ENCODE data around the gene SCUBE3. TPM values are rescaled to one million over a fixed set of nuclear protein-coding genes. Genes with fewer than 3 reads are reported as not detected.

The SCUBE3 gene
- total RNA-seq, result 2.8 TPM

DNA sequence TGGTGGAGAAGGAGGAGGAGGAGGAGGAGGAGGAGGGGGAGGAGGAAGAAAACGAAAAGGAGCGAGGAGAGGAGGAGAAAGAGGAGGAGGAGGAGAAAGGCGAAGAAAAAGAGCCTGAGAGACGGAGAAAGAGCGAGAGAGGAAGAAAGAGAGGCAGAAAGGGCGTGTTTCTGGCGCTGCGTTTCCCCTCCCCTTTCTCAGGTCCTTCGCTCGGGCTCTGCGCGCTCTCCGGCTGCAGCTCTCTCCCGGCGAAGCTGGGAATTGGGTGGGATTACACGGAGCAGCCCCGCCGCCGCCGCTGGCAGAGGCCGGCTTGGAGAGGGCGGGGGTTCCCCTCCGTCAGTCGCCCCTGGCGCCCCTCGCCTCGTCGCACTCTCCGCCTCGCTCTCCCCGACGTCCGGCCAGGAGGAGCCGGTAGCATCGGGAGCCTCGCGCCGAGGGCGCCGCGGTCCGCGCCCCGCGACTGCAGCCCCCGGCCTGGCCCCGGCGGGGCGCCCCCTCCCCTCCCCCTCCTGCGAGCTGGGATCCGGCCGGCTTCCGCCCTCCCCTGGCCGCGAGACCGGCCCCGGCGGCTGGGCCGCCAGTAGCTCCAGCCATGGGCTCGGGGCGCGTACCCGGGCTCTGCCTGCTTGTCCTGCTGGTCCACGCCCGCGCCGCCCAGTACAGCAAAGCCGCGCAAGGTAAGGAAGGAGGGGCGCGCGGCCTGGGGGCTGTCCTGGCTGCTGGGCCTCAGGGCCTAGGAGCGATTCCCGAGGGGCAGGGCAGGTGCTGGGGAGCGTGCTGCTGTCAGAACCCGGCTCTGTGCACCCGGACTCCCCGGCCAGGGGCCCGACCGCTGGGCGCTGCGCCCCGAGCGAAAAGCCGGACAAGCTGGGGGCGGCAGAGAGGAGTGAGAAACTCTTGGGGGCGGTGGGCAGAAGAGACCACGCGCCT is at the start of gene SCUBE3:
Gene SCUBE3 (plus strand): TSS at position 133 of the 933 bp plus-strand sequence. CDS start 463 bp downstream, at position 596.

DNA sequence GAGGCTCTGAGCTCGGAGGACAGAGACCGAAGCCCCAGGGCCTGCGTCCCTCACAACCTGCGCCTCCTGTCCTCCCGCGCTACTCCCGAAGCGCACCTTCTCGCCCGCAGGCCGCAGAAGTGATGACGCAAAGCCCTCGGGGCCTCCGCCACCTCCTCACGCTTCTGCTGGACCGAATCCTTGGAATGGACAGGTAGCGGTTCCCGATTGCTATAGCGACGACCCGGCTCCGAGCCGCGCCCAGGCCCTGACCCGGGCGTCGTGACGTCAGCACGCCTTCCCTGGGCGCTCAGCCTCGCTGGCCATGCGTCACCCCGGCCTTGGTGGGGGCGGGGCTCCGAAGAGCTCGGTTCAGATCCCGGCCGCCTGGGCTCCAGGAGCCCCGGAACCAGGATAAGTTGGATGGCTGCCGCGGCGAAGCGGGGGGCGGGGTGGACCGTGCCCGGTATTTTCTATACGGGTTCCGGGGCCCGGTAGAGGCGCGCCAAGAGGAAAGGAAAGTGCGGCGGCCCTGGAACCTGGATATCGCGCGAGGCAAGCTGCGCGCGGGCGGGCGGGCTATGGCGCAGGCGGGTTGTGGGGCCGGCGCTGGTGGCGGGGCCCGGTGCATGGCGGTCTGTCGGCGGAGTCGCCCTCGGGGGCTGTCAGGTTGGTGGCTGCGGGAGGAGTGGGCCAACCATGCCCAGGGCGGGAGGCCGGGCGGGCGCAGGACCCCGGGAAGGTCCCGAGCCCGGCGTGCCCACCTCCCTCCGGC is 45.6 kb downstream of the SCUBE3 start, which contains the start of gene ZNF76:
Gene ZNF76 (plus strand): TSS at position 542 of the 754 bp plus-strand sequence. CDS start 21,417 bp downstream, outside the sequence.

DNA sequence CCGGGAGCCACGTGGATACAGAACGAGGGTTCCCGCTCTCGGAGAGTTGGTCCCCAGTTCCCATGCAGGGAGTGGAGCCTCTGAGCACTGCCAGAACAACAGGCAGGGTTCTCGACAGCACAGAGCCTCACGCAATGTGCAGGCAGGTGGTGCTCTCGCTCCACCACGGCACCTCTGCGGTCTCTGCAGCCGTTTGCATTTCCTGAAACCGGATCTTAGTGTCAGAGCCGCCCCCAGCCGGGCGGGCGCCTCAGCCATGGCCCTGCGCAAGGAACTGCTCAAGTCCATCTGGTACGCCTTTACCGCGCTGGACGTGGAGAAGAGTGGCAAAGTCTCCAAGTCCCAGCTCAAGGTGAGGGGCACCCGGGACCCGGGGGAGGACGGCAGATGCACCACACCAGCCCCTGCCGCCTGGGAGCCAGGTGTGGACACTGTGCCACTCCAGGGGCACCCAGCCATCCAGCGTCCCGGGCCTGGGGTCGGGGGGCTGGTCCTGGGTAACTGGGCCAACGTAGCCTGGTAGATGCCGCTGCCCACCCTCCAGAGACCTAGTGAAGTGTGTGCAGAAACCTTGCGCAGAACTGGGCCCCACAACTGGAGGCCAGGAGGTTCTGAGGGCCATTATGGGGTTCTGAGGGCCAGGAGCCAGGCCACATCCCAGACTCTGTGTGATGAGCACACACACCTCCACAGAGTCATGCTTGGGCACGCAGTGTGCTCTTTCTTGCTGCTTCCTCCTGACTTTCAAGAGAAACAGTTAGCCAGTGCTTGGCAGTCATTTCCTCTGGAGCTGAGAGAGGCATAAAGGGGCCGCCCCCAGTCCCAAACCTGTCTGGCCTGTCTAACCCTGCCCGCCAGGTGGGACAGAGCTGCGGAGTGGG is 84.1 kb downstream of the SCUBE3 start, which contains the start of gene DEF6:
Gene DEF6 (plus strand): TSS at position 218 of the 881 bp plus-strand sequence. CDS start 39 bp downstream, at position 257.

Other genes starting within 250 kb of the SCUBE3 start
- gene TCP11, start 72.6 kb upstream of the SCUBE3 start, total RNA-seq, result 0.63 TPM
- 20.7 TPM for gene ZNF76, start 45.8 kb downstream of the SCUBE3 start, total RNA-seq
- 1.6 TPM for gene DEF6, start 83.9 kb downstream of the SCUBE3 start, total RNA-seq
- gene PPARD, start 128.6 kb downstream of the SCUBE3 start, total RNA-seq, result 3.8 TPM
- gene FANCE, start 238.4 kb downstream of the SCUBE3 start, total RNA-seq, result 10.3 TPM